A673 (cell line): Measurements from ENCODE around the gene LMAN1L. TPM values are rescaled to one million over a fixed set of nuclear protein-coding genes. Genes with fewer than 3 reads are reported as not detected.
"Not testable (repeated sequence)": the region's sequence is repeated elsewhere in the genome, so short reads cannot be mapped to it uniquely, and the experiment has no call there.

Experiments
- BruUV-seq: library from RNA; stranded (reverse); fragments of 400-500 nt; replicated peaks from 2 replicates; lab custom pipeline; 2021; lab: Mats Ljungman, UMichigan
- CTCF ChIA-PET: fragments of 300-600 bp; sonication (Branson Sonifier 250); formaldehyde crosslinking; loops from one replicate; lab custom pipeline; 2022; ENCODE audit warnings: antibody characterized with exemption; lab: Charles Lee
- POLR2A ChIA-PET: fragments of 300-600 bp; sonication (Branson Sonifier 250); formaldehyde crosslinking; loops from one replicate; lab custom pipeline; 2022; ENCODE audit warnings: antibody characterized with exemption; ENCODE audit not compliant: low non-redundant PET; lab: Charles Lee
- DNase-seq: peaks from one replicate; pipeline ENCODE4 v3.0.0-alpha.2; 2015; ENCODE audit warnings: low spot score
- H3K27ac ChIP-seq: fragments of 200-600 bp; sonication (generic); 2 replicates; pipeline ENCODE4 v1.5.1; 2016; ENCODE audit warnings: mixed run types, low read depth, mild to moderate bottlenecking, mixed read lengths, antibody characterized with exemption, low read length; ENCODE audit not compliant: poor library complexity, severe bottlenecking
- H3K27me3 ChIP-seq: fragments of 200-600 bp; sonication (generic); replicated peaks from 2 replicates; pipeline ENCODE4 v1.6.1; 2017; ENCODE audit warnings: mixed run types, low read depth, mild to moderate bottlenecking, mixed read lengths, antibody characterized with exemption, low read length; ENCODE audit not compliant: insufficient read depth, poor library complexity
- H3K36me3 ChIP-seq: fragments of 200-600 bp; sonication (generic); 2 replicates; pipeline ENCODE4 v1.6.1; 2016; ENCODE audit warnings: mixed run types, mild to moderate bottlenecking, mixed read lengths, antibody characterized with exemption, low read length; ENCODE audit not compliant: insufficient read depth, poor library complexity, severe bottlenecking
- H3K4me1 ChIP-seq: fragments of 200-600 bp; sonication (generic); 2 replicates; pipeline ENCODE4 v1.6.1; 2017; ENCODE audit warnings: mixed run types, mild to moderate bottlenecking, mixed read lengths, antibody characterized with exemption, low read length; ENCODE audit not compliant: insufficient read depth, poor library complexity, severe bottlenecking
- H3K4me3 ChIP-seq: fragments of 200-600 bp; sonication (generic); 2 replicates; pipeline ENCODE4 v1.5.1; 2016; ENCODE audit warnings: low read depth, mixed run types, mild to moderate bottlenecking, mixed read lengths, low read length; ENCODE audit not compliant: poor library complexity, severe bottlenecking
- H3K9me3 ChIP-seq: fragments of 200-600 bp; sonication (generic); 2 replicates; pipeline ENCODE4 v1.6.1; 2016; ENCODE audit warnings: mixed run types, low read depth, mild to moderate bottlenecking, mixed read lengths, antibody characterized with exemption, low read length; ENCODE audit not compliant: poor library complexity, severe bottlenecking
- CTCF ChIP-seq: fragments of 300-800, 200-600 bp; sonication (generic); conservative IDR thresholded peaks from 2 replicates; pipeline ENCODE4 v1.5.1; 2017; ENCODE audit warnings: low read depth, mild to moderate bottlenecking, antibody characterized with exemption, low read length, moderate library complexity, mixed read lengths
- EZH2 ChIP-seq: fragments of 200-600 bp; sonication (generic); IDR thresholded peaks from 2 replicates; pipeline ENCODE4 v1.6.1; 2017; ENCODE audit warnings: borderline replicate concordance, low read depth, mild to moderate bottlenecking, mixed read lengths, antibody characterized with exemption, low read length; ENCODE audit not compliant: poor library complexity, severe bottlenecking
- intact Hi-C: fragments of 100-400 bp; cut with micrococcal nuclease; formaldehyde crosslinking; loops from one replicate; pipeline ENCODE4 v1.10.0; 2022; ENCODE audit not compliant: unreplicated experiment
- total RNA-seq: library from RNA; stranded (reverse); gene quantifications from 2 replicates; pipeline ENCODE4 v1.2.3, GENCODE V29; 2021

The LMAN1L gene
- total RNA-seq, 1 experiment from 2014 or later = 0.80 TPM

GRCh38 chr15:74784426-74785193 is 28.0 kb upstream of the LMAN1L start:
- TSS peak; percentile 29 for BruUV-seq
- peaks cover 7% of the 10 kb centered on the region for H3K36me3 ChIP-seq
- intact Hi-C loops = no loop called here
- H3K27me3 ChIP-seq = no peaks in the 10 kb centered on the region
- H3K27ac ChIP-seq = peak overlapping the region; percentile 42
- peaks cover 70% of the 10 kb centered on the region for H3K4me1 ChIP-seq
- no peak for TF ChIP-seq EZH2
- no peak for TF ChIP-seq CTCF
- H3K9me3 ChIP-seq = no peaks in the 10 kb centered on the region
- CTCF ChIA-PET = interaction anchor here (2.9 kb wide), 1 partner anchor 16 kb away, joined by 8 read pairs; no protein-coding TSS in a partner anchor
- H3K4me3 ChIP-seq = no peak overlapping the region
- no peak for DNase-seq
- POLR2A ChIA-PET = no interaction called here

GRCh38 chr15:74785194-74786032 is 27.2 kb upstream of the LMAN1L start:
- Histone ChIP-seq H3K9me3 (no peaks in the 10 kb centered on the region), H3K4me1 (peaks cover 71% of the 10 kb centered on the region), H3K36me3 (peaks cover 8% of the 10 kb centered on the region), H3K27ac (peak overlapping the region; percentile 23), H3K27me3 (no peaks in the 10 kb centered on the region), H3K4me3 (no peak overlapping the region)
- no peak for DNase-seq
- TF ChIP-seq CTCF = no peak
- TF ChIP-seq EZH2 = no peak
- intact Hi-C loops = no loop called here
- BruUV-seq = no TSS peak
- CTCF ChIA-PET = interaction anchor here (0.6 to 1.0 kb wide), 2 partner anchors 115 to 901 kb away, joined by 4 to 8 read pairs; no protein-coding TSS in a partner anchor
- POLR2A ChIA-PET = no interaction called here

- H3K27me3 ChIP-seq, H3K9me3 ChIP-seq, H3K36me3 ChIP-seq, intact Hi-C loops, DNase-seq, POLR2A ChIA-PET, H3K27ac ChIP-seq, BruUV-seq, H3K4me3 ChIP-seq: not testable (repeated sequence)
- CTCF ChIA-PET = interaction anchor here (1.0 kb wide), 2 partner anchors 9 to 115 kb away, joined by 4 to 8 read pairs; no protein-coding TSS in a partner anchor
- peaks cover 71% of the 10 kb centered on the region for H3K4me1 ChIP-seq
Measured at GRCh38 chr15:74786081-74786480, 26.6 kb upstream of the LMAN1L start.
